ENCODE results near the gene CDCA7L.

The CDCA7L gene, protein sequence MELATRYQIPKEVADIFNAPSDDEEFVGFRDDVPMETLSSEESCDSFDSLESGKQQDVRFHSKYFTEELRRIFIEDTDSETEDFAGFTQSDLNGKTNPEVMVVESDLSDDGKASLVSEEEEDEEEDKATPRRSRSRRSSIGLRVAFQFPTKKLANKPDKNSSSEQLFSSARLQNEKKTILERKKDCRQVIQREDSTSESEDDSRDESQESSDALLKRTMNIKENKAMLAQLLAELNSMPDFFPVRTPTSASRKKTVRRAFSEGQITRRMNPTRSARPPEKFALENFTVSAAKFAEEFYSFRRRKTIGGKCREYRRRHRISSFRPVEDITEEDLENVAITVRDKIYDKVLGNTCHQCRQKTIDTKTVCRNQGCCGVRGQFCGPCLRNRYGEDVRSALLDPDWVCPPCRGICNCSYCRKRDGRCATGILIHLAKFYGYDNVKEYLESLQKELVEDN

DNA sequence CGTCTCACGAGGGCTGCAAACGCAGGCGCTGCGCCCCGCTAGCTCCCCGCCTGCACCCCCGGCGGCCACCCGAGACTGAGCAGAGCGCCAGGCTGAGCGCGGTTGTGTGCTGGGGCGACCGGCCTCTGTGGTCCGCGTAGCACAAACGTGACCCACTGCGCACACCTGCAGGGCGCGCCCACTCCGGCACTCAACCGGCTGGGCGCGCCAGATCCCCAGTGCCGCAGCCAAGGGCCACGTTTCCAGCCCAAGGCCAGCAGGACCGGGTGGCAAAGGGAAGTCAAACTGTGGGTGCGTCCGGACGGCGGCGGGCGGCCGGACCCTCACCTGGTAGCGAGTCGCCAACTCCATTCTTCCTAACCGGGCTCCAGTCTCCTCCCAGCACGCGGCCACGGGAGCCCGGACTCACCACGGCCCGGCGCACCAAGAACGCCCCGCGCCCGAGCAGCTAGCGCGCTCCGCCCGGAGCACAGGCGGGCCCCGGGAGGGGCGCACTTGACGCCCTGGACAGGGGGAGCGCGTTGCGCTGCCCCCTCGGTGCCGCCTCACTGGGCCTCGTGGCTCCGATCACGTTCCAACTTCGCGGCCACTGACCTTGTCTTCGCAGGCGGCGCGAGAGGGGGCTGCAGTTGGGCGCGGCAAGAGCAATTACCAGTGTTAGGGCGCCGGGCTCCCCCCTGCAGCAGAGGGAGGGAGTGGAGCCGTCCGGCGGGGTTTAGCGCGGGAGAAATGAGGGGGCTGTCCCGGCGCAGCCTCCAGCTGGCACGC lies at the start of gene CDCA7L:
CDCA7L (minus strand) TSS at position 446 of the 768 bp plus-strand sequence; CDS start at position 351, 95 bp downstream.
- DNase-seq (ENCODE audit: low read depth in 2 of 2): peak; percentile 75 to 80
- H3K4me3 ChIP-seq (replicated peaks in 1 of 2; ENCODE audit: low read depth in 2 of 2, low read length in 2 of 2): peak within 1 kb of the TSS; percentile 74 to 75
- TF ChIP-seq, protein P1, sequence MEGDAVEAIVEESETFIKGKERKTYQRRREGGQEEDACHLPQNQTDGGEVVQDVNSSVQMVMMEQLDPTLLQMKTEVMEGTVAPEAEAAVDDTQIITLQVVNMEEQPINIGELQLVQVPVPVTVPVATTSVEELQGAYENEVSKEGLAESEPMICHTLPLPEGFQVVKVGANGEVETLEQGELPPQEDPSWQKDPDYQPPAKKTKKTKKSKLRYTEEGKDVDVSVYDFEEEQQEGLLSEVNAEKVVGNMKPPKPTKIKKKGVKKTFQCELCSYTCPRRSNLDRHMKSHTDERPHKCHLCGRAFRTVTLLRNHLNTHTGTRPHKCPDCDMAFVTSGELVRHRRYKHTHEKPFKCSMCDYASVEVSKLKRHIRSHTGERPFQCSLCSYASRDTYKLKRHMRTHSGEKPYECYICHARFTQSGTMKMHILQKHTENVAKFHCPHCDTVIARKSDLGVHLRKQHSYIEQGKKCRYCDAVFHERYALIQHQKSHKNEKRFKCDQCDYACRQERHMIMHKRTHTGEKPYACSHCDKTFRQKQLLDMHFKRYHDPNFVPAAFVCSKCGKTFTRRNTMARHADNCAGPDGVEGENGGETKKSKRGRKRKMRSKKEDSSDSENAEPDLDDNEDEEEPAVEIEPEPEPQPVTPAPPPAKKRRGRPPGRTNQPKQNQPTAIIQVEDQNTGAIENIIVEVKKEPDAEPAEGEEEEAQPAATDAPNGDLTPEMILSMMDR (IDR thresholded peaks at IDR 0.05; ENCODE audit: low read depth, low read length): no peak

DNA sequence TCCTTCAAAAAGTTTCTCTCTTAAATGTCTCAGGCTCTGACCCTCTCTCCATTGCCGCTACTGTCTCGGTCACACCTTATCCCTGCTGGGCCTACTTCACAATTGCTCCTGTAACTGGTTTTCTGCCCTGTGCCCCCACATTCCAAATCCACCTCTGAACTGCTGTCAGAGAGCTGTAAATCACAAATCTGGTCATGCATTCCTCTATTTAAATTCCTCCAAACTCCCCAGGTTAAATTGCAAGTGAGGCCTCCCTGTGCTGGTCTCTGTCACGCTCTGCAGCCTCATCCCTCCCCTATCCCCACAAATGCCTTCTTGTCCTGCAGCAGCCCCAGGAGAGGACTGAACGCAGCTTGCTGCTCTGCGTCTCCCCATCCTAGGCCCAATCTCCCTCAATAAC lies 40.4 kb upstream of the CDCA7L start:
- TF ChIP-seq, protein P1 (IDR thresholded peaks at IDR 0.05; ENCODE audit: low read depth, low read length): no peak
- no peak for DNase-seq (ENCODE audit: low read depth in 2 of 2)
- H3K4me3 ChIP-seq (replicated peaks in 1 of 2; ENCODE audit: low read depth in 2 of 2, low read length in 2 of 2): no peak overlapping the region

DNA sequence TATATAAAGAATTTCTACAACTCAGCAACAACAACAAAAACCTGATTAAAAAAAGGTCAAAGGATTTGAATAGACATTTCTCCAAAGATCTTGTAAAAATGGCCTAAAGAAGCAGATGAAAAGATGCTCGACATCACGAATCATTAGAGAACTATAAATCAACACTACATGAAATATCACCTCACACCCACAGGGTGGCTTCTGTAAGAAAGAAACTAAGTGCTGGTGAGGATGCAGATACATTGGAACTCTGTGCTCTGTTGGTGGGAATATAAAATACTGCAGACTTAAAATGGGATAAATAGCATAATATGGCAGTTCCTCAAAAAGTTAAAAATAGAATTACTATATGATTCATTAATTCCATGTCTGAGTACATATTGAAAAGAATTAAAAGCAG lies 38.3 kb upstream of the CDCA7L start:
- no peak overlapping the region for H3K4me3 ChIP-seq (replicated peaks in 1 of 2; ENCODE audit: low read depth in 2 of 2, low read length in 2 of 2)
- peak in 1 of 2 donors; percentile 4 for DNase-seq (ENCODE audit: low read depth in 2 of 2)
- TF ChIP-seq, protein P1 (IDR thresholded peaks at IDR 0.05; ENCODE audit: low read depth, low read length): no peak

DNA sequence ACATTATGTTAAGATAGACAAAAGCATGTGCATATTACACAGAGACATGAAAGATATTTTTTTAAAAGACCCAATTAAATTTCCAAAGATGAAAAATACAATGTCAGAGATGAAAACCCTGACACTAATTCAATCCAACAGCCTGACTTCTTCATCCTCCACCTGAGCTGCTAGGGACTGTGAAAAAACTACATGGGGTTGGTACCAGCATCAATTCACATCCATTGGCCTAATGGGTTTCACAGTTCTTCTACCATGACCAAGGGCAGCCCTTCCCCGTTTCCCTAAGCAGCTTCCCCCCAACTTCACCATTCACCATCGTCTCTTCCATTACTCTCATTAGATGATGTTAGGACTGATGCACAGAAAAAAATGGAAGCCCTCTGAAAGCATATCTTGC lies 37.4 kb upstream of the CDCA7L start:
- H3K4me3 ChIP-seq (replicated peaks in 1 of 2; ENCODE audit: low read depth in 2 of 2, low read length in 2 of 2): no peak overlapping the region
- TF ChIP-seq, protein P1 (IDR thresholded peaks at IDR 0.05; ENCODE audit: low read depth, low read length): no peak
- DNase-seq (ENCODE audit: low read depth in 2 of 2): no peak

DNA sequence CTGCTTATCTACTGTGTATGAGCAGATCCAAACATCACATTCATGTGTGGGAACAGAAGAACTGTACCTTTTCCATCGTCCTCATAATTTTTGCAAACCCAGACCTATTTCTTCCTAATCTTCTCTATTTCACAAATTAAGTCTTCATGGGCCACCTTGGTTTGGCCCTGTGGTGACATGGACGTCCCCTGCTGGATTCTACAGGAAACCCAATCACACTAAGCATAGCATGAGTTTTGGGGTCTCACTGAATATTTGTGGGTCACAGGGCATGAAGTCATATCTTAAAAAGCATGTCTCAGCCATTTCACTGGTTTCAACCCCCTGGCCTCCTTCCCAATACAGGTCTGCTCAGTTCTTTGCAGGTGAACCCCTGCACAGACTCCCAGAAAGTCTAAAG lies 35.8 kb upstream of the CDCA7L start:
- no peak for DNase-seq (ENCODE audit: low read depth in 2 of 2)
- no peak overlapping the region for H3K4me3 ChIP-seq (replicated peaks in 1 of 2; ENCODE audit: low read depth in 2 of 2, low read length in 2 of 2)
- TF ChIP-seq, protein P1 (IDR thresholded peaks at IDR 0.05; ENCODE audit: low read depth, low read length): no peak

DNA sequence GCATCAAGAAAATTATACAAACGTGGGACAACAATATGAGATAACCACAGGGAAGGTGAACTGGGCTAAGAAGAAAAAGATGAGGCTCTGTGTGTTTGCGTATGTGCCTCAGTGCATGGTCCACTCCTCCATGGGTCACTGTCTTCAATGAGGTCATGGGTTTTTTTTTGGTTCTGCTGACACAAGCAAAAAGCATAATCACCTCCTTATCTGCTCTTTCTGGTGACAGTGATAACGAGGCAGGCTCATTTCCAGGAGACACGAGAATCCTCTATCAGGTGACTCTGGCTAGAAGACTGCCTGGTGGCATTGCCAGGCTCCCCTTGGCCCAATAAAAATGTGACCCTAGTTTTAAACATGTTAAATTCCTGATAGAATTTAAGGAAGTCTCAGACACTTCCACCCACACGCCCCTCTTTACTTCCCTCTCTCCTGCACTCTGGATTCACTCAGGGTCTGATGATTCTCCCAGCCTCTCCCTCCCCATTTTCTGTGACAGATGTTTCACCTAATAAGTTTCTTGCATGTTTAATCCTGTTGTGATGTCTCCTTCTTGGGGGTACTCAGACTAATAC lies 35.3 kb upstream of the CDCA7L start:
- H3K4me3 ChIP-seq (replicated peaks in 1 of 2; ENCODE audit: low read depth in 2 of 2, low read length in 2 of 2): no peak overlapping the region
- no peak for DNase-seq (ENCODE audit: low read depth in 2 of 2)
- TF ChIP-seq, protein P1 (IDR thresholded peaks at IDR 0.05; ENCODE audit: low read depth, low read length): no peak

Data from cardiac fibroblast (primary cell).